C1 segment of cervical spinal cord (tissue), 14 donors: ENCODE data around the gene SNCB.

ENCODE experiments used
- DNase-seq, 14 donors: peaks; one replicate each; lab custom pipeline; 2025; lab: John Stamatoyannopoulos, UW

SNCB gene

DNA sequence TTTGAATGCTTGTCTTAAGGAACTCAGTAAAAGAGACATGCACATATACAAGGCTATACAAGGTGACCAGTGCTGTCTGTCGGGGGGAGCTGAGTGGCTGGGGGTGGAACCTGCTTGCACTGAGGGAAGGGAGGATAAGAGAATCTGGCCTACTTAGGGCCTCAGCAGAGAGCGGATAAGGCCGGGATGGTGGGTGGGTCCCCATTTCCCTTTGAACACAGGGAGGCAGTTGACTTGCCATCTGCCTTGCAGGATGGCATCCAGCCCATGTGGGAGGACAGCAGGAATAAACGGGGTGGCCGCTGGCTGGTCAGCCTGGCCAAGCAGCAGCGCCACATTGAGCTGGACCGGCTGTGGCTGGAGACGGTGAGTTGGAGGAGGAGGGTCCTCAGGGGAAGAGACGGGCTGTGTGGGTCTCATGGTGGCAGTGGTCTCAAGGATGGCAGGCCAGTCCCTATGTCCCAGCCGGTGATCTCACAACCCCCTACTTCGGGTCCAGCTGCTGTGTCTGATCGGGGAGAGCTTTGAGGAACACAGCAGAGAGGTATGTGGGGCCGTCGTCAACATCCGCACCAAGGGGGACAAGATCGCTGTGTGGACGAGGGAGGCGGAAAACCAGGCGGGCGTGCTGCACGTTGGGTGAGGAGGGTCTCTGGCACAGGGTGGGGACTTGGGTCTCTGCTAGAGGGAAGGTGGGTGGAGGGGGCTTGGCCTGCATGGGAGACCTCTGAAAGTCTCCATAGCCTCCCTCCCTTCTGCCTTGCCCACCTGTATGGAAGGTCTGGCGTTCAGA is 14.7 kb upstream of the SNCB start:
- DNase-seq: peak in 1 of 14 donors; percentile 56

DNA sequence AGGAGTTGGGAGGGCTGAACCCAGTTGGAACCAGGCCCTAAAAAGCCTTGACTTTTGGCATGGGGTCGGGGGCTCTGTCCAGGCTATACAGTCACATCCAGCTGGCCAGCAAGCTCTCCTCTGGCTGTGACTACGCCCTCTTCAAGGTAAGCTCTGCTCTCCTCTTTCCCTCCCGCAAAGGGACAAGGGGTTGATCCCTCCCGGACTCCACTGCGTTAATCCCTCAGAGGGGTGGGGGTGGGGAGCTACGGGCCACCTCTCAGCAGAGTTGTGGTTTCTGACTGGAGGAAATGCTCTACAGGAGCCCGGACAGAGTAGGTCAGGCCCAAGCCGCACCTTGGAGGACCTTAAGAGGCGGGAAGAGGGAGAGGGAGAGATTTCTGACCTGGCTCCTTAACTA is 14.0 kb upstream of the SNCB start:
- DNase-seq: no peak

DNA sequence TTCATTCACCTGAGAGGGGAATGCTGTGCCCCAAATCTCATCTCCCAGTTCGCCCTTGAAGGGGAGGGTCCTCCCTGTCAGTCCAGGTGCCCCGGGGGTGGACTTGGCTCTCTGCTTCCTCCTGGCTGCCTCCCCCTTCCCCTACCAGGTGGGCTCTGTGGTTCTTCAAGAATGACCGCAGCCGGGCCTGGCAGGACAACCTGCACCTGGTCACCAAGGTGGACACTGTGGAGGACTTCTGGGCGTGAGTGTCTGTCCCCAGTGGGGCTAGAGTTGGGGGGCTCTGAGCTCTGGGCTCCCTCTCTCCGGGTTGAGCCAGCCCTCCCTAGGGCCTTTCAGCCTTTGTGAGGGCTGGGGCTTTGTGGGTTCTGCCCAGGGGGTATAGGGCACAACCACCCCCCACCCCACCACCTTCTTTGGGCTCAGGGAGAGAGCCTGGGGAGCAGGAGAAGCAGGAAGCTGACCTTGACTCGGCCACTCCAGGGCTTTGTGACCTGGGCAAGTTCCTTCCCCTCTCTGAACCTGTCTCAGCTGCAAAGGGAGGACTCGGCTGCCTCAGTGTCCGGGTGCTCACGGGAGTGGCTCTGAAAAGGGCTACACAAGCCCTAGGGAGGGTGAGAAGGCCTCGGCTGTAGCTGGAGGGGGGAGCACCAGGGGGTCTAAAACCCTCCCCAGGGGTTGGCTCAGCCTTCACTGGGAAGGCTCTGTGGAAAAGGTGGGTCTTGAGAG is 13.3 kb upstream of the SNCB start:
- no peak for DNase-seq

GRCh38 chr5:176642675-176643490 is 12.5 kb upstream of the SNCB start:
- DNase-seq: peak in 1 of 14 donors; percentile 10

- DNase-seq: no peak
Observed at GRCh38 chr5:176640616-176641015, 10.3 kb upstream of the SNCB start.

GRCh38 chr5:176639981-176640380 is 9.6 kb upstream of the SNCB start:
- DNase-seq: peak in 12 of 14 donors; percentile 19 to 97 (median 72)

GRCh38 chr5:176639208-176639607 is 8.9 kb upstream of the SNCB start:
- no peak for DNase-seq

DNA sequence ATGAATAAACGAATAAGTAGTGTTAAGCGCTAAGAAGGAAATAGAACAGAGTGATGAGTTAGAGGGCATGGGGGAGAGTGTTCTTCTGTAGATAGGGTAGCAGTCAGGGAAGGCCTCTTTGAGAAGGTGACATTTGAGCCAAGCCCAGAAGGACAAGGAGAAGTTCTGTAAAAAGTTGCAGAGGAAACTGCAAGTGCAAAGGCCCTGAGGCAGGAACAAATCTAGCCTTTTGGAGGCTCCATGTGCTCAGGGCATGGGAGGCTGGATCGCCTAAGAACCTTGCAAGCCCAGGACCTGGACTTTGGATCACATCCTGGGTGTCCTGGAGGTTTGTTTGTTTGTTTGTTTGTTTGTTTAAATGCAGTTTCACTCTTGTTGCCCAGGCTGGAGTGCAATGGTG is 8.1 kb upstream of the SNCB start:
- no peak for DNase-seq

- no peak for DNase-seq
Observed at GRCh38 chr5:176637556-176637955, 7.2 kb upstream of the SNCB start.

GRCh38 chr5:176636426-176636825 is 6.1 kb upstream of the SNCB start:
- no peak for DNase-seq

- no peak for DNase-seq
Observed at GRCh38 chr5:176633598-176633997, 3.3 kb upstream of the SNCB start.

GRCh38 chr5:176632745-176633144 is 2.4 kb upstream of the SNCB start:
- DNase-seq: peak in 3 of 14 donors; percentile 28 to 97 (median 57)

DNA sequence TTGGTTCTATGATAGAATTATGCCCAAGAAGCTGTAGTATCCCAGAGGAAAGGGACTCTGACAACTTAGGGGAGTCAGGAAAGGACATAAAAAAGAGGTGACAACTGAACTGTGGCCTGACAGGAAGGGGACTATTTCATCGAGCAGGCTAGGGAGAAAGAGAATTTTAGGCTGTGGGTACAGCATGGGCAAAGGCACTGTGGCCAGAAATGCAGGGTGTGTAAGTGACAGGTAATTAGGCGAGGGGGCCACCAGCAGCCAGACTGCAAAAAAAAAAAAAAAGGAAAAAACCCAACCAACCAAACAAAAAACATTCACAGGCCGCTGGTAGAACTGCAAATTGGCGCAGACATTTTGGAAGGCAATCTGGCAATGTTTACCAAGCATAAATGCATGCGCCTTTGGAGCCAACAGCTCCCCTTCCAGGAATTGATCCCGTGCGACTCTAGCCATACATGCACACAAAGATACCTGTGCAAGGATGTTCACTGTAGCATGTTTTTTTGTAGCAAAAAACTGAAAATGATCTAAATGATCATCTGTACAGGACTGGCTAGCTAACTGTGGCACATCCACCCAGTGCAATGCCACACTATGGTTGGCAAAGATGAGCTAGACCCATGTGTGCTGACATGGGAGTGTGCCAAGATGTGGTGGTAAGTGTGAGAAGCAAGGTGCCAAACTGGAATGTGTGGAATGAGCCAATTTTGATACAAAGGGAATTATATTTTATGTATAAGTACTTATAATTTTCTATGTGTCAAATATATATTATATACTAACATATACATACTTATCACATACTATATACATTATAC is 1.3 kb upstream of the SNCB start:
- DNase-seq: peak in 1 of 14 donors; percentile 77

GRCh38 chr5:176630681-176631222 is 418 bp upstream of the SNCB start:
- DNase-seq: peak in 1 of 14 donors; percentile 65

DNA sequence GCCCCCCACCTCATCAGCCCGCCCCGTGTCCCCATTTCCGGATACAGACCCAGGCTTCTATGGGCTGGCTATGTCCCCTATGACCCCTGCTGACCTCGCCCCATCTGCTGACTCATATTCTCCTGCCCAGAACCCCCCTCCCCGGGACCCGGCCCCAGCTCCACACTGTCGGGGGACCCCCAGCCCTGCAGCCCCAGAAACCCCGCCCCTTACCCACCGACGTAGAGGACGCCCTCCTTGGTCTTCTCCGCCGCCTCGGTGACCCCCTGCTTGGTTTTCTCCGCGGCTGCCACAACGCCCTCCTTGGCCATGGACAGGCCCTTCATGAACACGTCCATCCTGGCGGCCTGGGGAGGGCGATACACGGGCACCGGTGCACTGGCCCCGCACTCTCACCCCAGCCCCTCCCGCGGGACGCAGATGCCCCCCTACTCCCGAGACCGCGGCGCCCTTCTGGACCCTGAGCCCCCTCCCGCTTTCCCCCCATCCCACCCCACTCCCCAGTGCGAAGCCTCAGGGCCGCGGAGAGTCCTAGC is 949 bp downstream of the SNCB start:
- no peak for DNase-seq

- DNase-seq: peak in 1 of 14 donors; percentile 54
Observed at GRCh38 chr5:176628406-176629228, 1.7 kb downstream of the SNCB start.

DNA sequence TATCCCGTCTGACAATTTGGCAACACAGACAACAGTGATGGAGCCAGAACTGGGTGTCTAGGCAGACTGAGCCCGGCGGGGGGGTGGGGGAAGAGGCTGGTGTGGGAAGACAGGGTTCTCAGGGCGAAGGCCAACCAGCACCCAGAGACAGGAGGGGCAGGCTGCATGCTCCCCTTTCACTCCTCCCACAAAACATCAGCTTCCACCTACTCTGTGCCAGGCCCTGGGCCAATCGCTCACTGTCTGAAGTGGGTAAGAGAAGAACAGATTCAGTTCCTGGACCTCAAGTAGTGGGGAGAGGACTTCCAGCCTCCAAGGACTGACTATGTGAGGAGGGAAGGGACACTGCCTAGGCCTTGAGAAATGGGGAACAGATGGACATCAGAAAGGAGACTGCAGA is 2.8 kb downstream of the SNCB start:
- DNase-seq: no peak

- DNase-seq: no peak
Observed at GRCh38 chr5:176626876-176627236, 3.5 kb downstream of the SNCB start.

GRCh38 chr5:176625966-176626875 is 4.1 kb downstream of the SNCB start:
- DNase-seq: no peak
